OCI-M1 (cell line): ENCODE measurements around the gene PIK3C3.

Source experiments
- DNase-seq: peaks from one replicate; lab custom pipeline; 2025; lab: John Stamatoyannopoulos, UW

PIK3C3 gene

DNA sequence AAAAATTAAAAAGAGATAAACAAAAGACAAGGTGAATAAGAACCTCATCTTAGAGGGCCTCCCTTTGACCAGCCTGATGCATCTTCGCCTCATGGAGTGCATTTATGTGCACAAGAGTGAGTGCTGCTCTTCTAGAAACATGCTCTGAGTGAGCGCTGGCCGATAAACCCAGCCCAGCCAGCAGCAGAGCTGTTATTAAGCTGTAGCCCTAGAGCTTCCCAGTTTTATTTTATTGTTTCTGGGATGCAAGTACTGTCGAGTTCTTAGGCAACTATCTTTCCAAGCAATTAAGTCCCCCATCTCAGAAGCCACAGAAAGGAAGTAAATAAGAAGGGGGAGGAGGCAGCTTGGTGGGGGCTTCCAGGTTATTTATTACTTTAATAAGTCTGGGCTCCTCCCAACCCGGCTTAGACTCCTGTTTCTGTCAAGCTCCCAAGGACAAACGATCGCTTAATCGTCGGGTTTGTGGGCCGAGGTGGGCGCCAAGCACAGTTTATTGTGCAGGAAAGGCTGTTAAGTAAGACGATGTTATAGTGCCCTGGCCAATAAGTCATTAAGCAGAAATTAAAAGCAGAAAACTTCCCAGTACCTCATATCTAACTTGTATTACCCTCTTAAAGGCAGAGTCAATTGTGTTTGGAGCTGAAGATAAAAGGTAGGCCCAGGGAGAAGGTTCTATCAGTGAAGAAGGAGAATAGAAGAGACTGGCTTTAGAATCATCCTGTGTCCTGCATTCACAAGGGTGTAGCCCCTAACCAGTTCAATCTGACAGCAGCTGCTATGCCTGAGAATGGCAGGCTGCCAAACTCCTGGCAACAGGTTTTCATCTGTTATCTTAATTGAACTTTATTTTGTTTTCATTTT, 176.3 kb downstream of the PIK3C3 start:
- no peak for DNase-seq

- no peak for DNase-seq
Observed at GRCh38 chr18:42131930-42132244, 176.9 kb downstream of the PIK3C3 start.
